ENCODE data around the gene IRAK1.

IRAK1 gene

DNA sequence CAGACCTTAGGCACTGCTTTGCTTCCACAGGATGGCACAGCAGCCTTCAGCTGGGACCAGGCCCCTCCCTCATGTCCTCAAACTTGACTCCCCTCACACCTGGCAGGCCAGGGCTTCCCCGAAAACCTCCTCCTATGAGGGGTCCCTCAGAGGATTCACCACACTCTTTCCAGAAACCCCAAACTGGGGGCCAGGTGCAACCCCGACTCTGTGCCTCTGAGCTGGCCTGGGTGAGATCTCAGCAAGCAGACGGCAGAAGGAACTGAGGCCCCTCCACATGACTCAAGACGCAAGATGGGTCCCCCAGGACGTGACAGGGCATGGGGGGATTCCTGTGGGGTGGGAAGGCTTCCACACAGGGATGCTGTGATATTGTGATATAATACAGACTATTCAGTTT is 54.3 kb downstream of the IRAK1 start:
- DNase-seq (ENCODE audit: low read depth), result no peak
- TF ChIP-seq, protein P1, sequence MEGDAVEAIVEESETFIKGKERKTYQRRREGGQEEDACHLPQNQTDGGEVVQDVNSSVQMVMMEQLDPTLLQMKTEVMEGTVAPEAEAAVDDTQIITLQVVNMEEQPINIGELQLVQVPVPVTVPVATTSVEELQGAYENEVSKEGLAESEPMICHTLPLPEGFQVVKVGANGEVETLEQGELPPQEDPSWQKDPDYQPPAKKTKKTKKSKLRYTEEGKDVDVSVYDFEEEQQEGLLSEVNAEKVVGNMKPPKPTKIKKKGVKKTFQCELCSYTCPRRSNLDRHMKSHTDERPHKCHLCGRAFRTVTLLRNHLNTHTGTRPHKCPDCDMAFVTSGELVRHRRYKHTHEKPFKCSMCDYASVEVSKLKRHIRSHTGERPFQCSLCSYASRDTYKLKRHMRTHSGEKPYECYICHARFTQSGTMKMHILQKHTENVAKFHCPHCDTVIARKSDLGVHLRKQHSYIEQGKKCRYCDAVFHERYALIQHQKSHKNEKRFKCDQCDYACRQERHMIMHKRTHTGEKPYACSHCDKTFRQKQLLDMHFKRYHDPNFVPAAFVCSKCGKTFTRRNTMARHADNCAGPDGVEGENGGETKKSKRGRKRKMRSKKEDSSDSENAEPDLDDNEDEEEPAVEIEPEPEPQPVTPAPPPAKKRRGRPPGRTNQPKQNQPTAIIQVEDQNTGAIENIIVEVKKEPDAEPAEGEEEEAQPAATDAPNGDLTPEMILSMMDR (conservative IDR thresholded peaks at IDR 0.05; ENCODE audit: control insufficient read depth, insufficient read depth, low read depth, low read length), result no peak
- H3K4me3 ChIP-seq (ENCODE audit: control insufficient read depth, low read depth, low read length), result no peak overlapping the region

DNA sequence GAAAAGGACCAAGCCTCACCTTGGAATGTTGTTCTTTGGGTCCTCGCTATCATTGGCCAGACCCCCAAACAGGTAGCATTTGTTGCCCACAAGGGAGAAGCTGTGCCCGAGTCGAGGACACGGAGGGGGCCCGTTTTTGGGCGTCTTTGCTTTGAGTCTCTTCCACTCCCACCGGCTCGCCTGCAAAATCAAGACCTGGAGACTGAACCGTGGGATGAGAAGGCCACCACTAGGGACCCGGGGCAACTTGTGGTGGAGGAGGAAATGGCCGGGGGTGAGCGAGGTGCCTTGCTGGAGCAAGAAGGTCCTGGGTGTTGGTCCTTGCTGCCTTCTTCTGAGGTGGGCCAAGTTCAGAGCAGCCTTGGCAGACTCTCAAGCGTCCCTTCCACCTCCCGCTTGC is 55.6 kb downstream of the IRAK1 start:
- TF ChIP-seq, protein P1 (conservative IDR thresholded peaks at IDR 0.05; ENCODE audit: control insufficient read depth, insufficient read depth, low read depth, low read length), result no peak
- no peak overlapping the region for H3K4me3 ChIP-seq (ENCODE audit: control insufficient read depth, low read depth, low read length)
- DNase-seq (ENCODE audit: low read depth), result no peak

DNA sequence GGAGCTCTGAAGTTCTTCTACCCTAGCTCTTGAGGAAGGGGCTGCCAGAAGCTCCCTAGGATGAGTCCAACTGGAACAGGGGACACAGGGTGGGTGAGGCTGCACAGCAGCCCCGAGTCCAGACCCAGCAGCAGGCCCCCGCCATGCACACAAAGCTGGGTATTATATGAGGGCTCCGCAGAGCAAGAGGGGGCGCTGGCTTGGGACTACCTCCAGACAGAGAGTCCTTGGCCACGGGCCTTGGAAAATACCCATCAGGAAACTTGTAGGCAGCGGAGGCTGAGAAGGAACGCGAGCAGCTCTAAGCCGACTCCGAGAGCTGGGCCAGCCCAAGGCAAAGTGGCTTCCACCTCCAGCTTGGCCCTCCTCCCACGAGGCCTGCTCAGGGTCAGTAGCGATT is 56.2 kb downstream of the IRAK1 start:
- no peak overlapping the region for H3K4me3 ChIP-seq (ENCODE audit: control insufficient read depth, low read depth, low read length)
- TF ChIP-seq, protein P1 (conservative IDR thresholded peaks at IDR 0.05; ENCODE audit: control insufficient read depth, insufficient read depth, low read depth, low read length), result no peak
- DNase-seq (ENCODE audit: low read depth), result no peak

DNA sequence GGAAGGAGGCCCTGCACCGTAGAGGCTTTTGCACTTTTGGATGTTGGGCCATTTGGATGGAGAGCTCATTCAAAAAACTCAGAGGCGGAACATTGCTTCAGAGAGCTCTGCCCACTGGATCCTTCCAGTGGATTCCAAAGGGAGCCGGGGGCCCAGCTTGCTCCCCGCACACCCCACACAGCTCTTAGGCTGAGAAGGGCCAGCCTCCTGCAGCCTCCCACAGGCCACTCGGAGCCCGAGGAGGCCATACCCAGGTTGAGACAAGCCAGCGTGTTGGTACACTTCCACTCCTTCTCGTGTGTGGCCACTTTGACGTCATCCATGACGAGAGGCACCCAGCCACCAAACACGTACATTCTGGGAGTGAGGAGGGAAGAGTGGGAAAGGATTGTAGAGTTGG is 58.4 kb downstream of the IRAK1 start:
- TF ChIP-seq, protein P1 (conservative IDR thresholded peaks at IDR 0.05; ENCODE audit: control insufficient read depth, insufficient read depth, low read depth, low read length), result no peak
- H3K4me3 ChIP-seq (ENCODE audit: control insufficient read depth, low read depth, low read length), result no peak overlapping the region
- DNase-seq (ENCODE audit: low read depth), result no peak

DNA sequence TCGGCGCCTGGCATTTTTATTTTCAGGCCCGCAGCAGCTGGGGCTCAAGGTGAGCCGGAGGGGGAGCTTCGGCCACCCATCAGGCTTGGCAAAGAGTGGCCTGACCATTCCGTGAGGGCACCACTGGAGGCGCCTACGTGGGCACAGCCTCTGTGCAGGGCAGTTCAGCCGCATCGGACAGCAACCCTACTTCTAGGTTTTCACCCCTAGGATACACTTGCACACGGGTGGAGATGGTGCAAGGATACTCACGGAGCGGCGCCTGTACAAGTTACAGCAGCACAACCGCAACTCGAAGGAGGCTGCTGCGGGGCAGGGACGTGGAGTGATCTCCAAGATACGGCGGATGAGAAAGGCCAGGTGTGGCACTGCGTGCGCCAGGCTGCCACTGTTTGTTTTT is 58.9 kb downstream of the IRAK1 start:
- TF ChIP-seq, protein P1 (conservative IDR thresholded peaks at IDR 0.05; ENCODE audit: control insufficient read depth, insufficient read depth, low read depth, low read length), result no peak
- no peak overlapping the region for H3K4me3 ChIP-seq (ENCODE audit: control insufficient read depth, low read depth, low read length)
- no peak for DNase-seq (ENCODE audit: low read depth)
